GM21723 (cell line): ENCODE results near the gene CRAT.

ENCODE experiments used
- ATAC-seq: cut with Tn5 transposase; IDR thresholded peaks from one replicate; pipeline ENCODE4 v1.9.1; 2021; ENCODE audit warnings: mild to moderate bottlenecking, moderate library complexity; ENCODE audit not compliant: unreplicated experiment

The CRAT gene

DNA sequence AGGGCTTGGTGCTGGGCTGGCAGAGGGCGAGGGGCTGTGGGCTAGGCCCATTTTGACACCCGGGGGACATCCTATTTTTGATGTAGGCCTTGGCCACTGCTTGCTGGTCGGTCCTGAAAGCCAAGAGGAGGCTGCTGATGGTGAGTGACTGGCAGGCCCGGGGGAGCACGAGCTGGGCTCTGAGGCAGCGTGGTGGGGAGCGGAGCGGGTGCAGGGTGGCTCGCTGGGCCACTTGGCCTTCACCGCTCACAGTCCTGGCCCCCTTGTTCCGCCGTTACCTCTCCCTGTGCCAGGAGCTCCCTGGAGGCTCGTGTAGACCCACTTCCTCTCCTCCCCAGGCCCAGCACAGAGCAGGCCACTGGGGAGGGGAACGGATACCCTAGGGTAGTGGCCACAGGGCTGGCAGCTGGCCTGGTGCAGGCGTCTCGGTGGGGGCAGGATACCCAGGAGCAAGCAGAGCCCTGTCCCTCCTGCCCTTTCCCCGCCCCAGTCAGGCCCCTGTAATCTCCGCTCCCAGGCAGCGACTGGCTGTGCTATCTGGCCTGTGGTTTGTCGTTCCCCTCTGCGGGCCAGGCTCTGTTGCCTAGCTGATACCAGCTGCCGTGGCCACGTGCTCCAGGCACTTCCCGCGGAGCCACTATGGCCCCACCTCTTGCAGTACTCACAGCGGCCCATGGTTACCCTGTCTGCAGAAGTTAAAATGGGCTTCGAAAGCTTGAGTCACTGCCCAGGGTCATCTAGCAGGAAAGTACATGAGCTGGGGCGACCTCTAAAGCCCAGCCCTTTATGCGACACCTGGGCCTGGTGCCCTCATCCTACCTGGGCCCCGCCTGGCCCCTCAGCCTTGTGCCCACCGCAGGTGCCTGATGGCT, 41.4 kb downstream of the CRAT start:
- no peak for ATAC-seq

DNA sequence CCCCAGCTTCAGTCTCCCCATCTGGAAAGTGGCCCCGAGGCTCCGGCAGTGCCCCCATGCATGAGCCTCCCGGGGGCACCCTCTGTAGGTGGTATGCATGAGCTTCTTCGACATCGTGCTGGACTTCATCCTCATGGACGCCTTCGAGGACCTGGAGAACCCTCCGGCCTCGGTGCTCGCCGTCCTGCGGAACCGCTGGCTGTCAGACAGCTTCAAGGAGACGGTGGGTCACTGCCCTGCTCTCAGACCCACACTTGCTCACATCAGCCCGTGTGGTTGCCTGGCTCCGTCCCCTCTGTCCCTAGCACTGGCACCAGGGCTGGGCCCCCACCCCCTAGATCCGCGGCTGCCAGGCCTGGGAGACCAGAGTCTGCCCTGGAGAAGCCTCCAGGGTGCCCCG, 42.5 kb downstream of the CRAT start:
- no peak for ATAC-seq

- ATAC-seq = no peak
Measured at GRCh38 chr9:129064499-129064908, 46.1 kb downstream of the CRAT start.

DNA sequence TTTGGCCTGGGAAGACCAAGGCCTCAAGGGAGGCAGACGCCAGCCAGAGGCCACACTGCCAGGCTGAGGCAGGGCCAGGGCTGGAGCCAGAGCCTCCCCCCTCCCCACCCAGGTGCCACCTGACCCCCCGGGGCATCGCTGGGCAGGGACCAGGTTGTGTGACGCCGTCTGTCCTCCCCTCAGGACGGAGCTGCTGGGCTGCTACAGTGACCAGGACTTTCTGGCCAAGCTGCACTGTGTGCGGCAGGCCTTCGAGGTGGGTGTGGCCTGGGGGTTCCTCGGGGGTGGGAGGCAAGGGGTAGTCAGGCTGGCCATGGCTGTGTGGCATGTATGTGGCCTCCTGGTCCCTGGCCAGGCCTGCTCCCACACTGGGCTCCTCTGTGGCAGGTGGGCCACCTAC, 47.5 kb downstream of the CRAT start:
- no peak for ATAC-seq

- no peak for ATAC-seq
Measured at GRCh38 chr9:129060991-129061390, 49.6 kb downstream of the CRAT start.

DNA sequence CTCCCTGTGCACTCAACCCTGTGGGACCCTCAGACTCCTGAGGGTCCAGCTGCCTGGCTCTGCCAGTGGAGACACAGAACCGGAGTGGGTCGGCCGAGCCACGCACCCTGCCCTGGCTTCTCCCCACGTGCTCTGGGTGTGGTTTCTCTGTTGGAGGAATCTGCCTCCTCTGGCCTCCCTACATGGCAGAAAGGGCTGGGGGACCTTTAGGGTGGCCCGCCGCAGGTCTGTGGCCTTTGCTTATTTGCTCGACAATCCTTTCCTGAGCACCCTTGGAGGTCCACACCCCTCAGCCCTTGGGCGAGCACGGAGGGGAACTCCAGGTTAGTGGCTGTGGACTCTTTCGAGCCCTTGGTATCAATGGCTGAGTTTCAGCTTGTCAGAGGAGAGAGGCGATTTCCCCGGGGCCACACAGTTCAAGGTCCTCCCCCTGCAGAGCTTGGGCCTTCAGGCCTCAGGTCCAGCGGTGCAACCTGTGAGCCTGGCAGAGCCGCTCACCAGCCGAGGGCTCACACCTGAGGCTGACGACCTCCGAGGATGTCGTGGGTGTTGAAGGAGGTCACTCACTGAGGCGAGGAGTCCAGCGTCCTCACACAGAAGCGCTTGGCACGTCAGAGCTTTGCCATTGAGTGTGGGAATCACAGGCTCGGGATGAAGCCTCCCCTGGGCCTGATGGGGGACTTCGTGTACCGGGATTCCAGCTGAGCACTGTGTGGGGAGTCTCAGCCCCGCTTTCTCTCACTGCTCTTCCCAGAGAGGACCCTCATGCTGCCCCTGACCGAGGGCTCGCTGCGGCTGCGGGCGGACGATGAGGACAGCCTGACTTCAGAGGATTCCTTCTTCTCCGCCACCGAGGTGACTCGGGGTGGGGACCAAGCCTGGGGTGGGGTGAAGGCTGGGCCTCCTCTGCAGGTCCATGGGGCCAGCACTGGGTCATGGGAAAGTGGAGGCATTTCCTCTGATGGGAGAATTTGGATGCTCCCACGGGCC, 50.5 kb downstream of the CRAT start:
- no peak for ATAC-seq

- no peak for ATAC-seq
Measured at GRCh38 chr9:129058965-129059795, 51.4 kb downstream of the CRAT start.

DNA sequence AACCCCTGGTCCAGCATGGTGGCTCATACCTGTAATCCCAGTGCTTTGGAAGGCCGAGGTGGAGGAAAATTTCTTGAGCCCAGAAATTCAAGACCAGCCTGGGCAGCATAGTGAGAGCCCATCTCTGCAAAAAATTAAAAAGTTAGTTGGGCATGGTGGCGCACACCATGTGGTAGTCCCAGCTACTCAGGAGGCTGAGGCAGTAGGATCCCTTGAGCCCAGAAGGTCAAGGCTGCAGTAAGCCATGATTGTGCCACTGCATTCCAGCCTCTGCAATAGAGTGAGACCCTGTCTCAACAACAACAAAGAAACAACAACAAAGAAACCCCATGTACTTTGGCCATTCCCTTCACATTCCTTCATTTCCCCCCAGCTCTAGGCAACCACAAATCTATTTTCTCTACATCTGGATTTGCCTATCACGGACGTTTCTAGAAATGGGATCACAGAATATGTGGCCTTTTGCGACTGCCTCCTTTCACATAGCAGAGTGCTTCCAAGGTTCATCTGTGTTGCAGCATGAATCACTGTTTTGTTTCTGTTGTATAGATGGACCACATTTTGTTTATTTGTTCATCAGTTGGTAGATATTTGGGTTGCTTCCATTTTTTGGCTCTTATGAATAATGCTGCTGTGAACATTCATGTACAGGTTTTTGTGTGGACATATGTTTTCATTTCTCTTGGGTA, 56.3 kb downstream of the CRAT start:
- ATAC-seq = no peak

GRCh38 chr9:129053020-129053419, 57.6 kb downstream of the CRAT start:
- no peak for ATAC-seq

- ATAC-seq = no peak
Measured at GRCh38 chr9:129052592-129052991, 58.0 kb downstream of the CRAT start.
